ENCODE data around the gene TMA7.

GRCh38 chr3:48472923-48473616 is 33.0 kb downstream of the TMA7 start:
- TF ChIP-seq CTCF (IDR thresholded peaks at IDR 0.05) (peak in 11 of 12 donors; percentile 15 to 63 (median 46)), POLR2A (IDR thresholded peaks at IDR 0.05) (peak in 1 of 2 donors; percentile 72)

Measured in heart left ventricle (tissue), 13 donors.